ENCODE measurements around the gene GALM. TPM values are rescaled to one million over a fixed set of nuclear protein-coding genes. Genes with fewer than 3 reads are reported as not detected.

The GALM gene
- polyA plus RNA-seq, 2 donors = 2.6 to 3.4 TPM

DNA sequence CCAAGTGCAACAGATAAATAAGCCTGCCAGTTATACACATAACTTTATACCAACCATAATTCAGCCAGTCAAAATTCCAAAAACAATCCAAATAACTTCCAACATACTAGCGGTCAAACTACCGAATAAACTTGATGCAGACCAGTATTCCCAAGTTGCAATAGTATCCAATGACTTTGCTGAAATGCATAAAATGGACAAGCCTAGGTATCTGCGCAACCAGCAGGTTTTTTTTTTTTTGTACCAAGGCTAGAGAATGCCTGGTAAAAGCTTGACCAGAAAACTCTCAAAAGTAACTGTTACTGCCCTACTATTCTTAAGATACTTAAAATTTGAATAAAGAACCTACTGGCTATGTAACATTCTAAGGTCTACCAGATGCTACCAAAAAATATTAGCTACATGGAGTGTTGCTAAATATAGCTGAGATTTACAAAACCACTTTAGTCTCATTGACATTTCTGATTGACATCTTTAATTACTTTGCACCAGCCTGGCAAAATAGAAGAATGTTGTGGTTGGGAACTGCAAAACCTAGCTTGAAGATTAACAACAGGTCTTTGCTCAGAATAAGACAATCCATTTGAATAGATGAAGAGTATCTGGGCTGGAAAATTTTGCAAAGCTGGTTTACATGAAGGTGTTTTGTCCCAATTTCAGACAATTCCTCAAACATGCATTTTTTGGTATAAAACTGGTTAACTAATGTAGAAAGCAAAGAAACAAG lies 77.9 kb downstream of the GALM start:
- Histone ChIP-seq H3K4me1 (ENCODE audit: control insufficient read depth in 2 of 2, insufficient read depth in 2 of 2, low read length in 1 of 2) (peaks cover 0 to 2% of the 10 kb centered on the region in 2 donors), H3K27ac (ENCODE audit: low read depth in 2 of 2, low read length in 1 of 2) (no peak overlapping the region)

GRCh38 chr2:38744399-38744780 lies 78.5 kb downstream of the GALM start:
- peaks cover 3 to 10% of the 10 kb centered on the region in 2 donors for H3K36me3 ChIP-seq (ENCODE audit: control insufficient read depth in 2 of 2, insufficient read depth in 2 of 2, low read length in 1 of 2)
- 24% methylated on average over 2 of the region's 2 CpGs for WGBS, 2 donors
- H3K4me3 ChIP-seq (ENCODE audit: low read depth in 1 of 2, low read length in 2 of 2) = no peak overlapping the region
- H3K27ac ChIP-seq (ENCODE audit: low read depth in 2 of 2, low read length in 1 of 2) = no peak overlapping the region
- no peaks in the 10 kb centered on the region for H3K27me3 ChIP-seq (ENCODE audit: control insufficient read depth in 1 of 2, insufficient read depth in 2 of 2, low read length in 2 of 2)
- peaks cover 0 to 2% of the 10 kb centered on the region in 2 donors for H3K4me1 ChIP-seq (ENCODE audit: control insufficient read depth in 2 of 2, insufficient read depth in 2 of 2, low read length in 1 of 2)
- no peaks in the 10 kb centered on the region for H3K9me3 ChIP-seq (ENCODE audit: control insufficient read depth in 2 of 2, insufficient read depth in 1 of 2, low read depth in 1 of 2, low read length in 1 of 2)

More for the DNA sequence above, 77.9 kb downstream of the GALM start:
- no peak overlapping the region for H3K4me3 ChIP-seq (ENCODE audit: low read depth in 1 of 2, low read length in 2 of 2)
- no peaks in the 10 kb centered on the region for H3K9me3 ChIP-seq (ENCODE audit: control insufficient read depth in 2 of 2, insufficient read depth in 1 of 2, low read depth in 1 of 2, low read length in 1 of 2)
- WGBS, 2 donors = 75 to 86% methylated on average over 3 of the region's 3 CpGs
- no peaks in the 10 kb centered on the region for H3K27me3 ChIP-seq (ENCODE audit: control insufficient read depth in 1 of 2, insufficient read depth in 2 of 2, low read length in 2 of 2)
- peaks cover 3 to 7% of the 10 kb centered on the region in 2 donors for H3K36me3 ChIP-seq (ENCODE audit: control insufficient read depth in 2 of 2, insufficient read depth in 2 of 2, low read length in 1 of 2)

- Histone ChIP-seq H3K4me1 (ENCODE audit: control insufficient read depth in 2 of 2, insufficient read depth in 2 of 2, low read length in 1 of 2) (peaks cover 0 to 2% of the 10 kb centered on the region in 2 donors), H3K9me3 (ENCODE audit: control insufficient read depth in 2 of 2, insufficient read depth in 1 of 2, low read depth in 1 of 2, low read length in 1 of 2) (no peaks in the 10 kb centered on the region), H3K27me3 (ENCODE audit: control insufficient read depth in 1 of 2, insufficient read depth in 2 of 2, low read length in 2 of 2) (no peaks in the 10 kb centered on the region), H3K27ac (ENCODE audit: low read depth in 2 of 2, low read length in 1 of 2) (peak overlapping the region in 1 of 2 donors; percentile 9), H3K36me3 (ENCODE audit: control insufficient read depth in 2 of 2, insufficient read depth in 2 of 2, low read length in 1 of 2) (peaks cover 3 to 10% of the 10 kb centered on the region in 2 donors), H3K4me3 (ENCODE audit: low read depth in 1 of 2, low read length in 2 of 2) (no peak overlapping the region)
- WGBS, 2 donors = 84% methylated on average over 9 of the region's 9 CpGs
These were observed 79.4 kb downstream of the GALM start for GRCh38 chr2:38745267-38745666.

DNA sequence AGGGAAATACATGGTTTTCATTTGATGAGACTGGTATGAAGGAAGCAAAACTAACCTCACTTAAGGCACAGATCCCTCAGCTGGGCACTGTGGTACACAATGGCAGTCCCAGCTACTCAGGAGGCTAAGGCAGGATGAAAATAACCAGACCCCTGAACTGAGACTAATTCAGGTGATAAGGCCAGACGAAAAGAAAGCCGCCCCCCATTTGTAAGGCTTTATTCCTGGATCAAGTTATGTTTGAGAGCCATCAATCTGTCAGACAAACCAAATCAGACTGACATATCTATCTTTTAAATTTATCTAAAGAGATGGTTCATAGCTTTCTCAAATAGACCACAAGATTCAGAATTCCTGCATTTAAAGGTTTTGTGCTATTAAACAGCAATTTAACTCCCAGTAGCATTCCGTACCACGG lies 81.1 kb downstream of the GALM start:
- Histone ChIP-seq H3K27ac (ENCODE audit: low read depth in 2 of 2, low read length in 1 of 2) (no peak overlapping the region), H3K36me3 (ENCODE audit: control insufficient read depth in 2 of 2, insufficient read depth in 2 of 2, low read length in 1 of 2) (peaks cover 3 to 10% of the 10 kb centered on the region in 2 donors), H3K27me3 (ENCODE audit: control insufficient read depth in 1 of 2, insufficient read depth in 2 of 2, low read length in 2 of 2) (no peaks in the 10 kb centered on the region), H3K4me1 (ENCODE audit: control insufficient read depth in 2 of 2, insufficient read depth in 2 of 2, low read length in 1 of 2) (peaks cover 0 to 2% of the 10 kb centered on the region in 2 donors), H3K4me3 (ENCODE audit: low read depth in 1 of 2, low read length in 2 of 2) (no peak overlapping the region), H3K9me3 (ENCODE audit: control insufficient read depth in 2 of 2, insufficient read depth in 1 of 2, low read depth in 1 of 2, low read length in 1 of 2) (no peaks in the 10 kb centered on the region)
- WGBS, 2 donors = 66 to 70% methylated on average over 4 of the region's 4 CpGs

- Histone ChIP-seq H3K36me3 (ENCODE audit: control insufficient read depth in 2 of 2, insufficient read depth in 2 of 2, low read length in 1 of 2) (peaks cover 3 to 10% of the 10 kb centered on the region in 2 donors), H3K9me3 (ENCODE audit: control insufficient read depth in 2 of 2, insufficient read depth in 1 of 2, low read depth in 1 of 2, low read length in 1 of 2) (no peaks in the 10 kb centered on the region), H3K27ac (ENCODE audit: low read depth in 2 of 2, low read length in 1 of 2) (no peak overlapping the region), H3K27me3 (ENCODE audit: control insufficient read depth in 1 of 2, insufficient read depth in 2 of 2, low read length in 2 of 2) (no peaks in the 10 kb centered on the region), H3K4me1 (ENCODE audit: control insufficient read depth in 2 of 2, insufficient read depth in 2 of 2, low read length in 1 of 2) (peaks cover 0 to 2% of the 10 kb centered on the region in 2 donors), H3K4me3 (ENCODE audit: low read depth in 1 of 2, low read length in 2 of 2) (no peak overlapping the region)
- 50 to 66% methylated on average over 5 of the region's 5 CpGs for WGBS, 2 donors
These were observed 81.9 kb downstream of the GALM start for GRCh38 chr2:38747819-38748218.

GRCh38 chr2:38748391-38748790 lies 82.5 kb downstream of the GALM start:
- no peaks in the 10 kb centered on the region for H3K27me3 ChIP-seq (ENCODE audit: control insufficient read depth in 1 of 2, insufficient read depth in 2 of 2, low read length in 2 of 2)
- WGBS, 2 donors = 74 to 77% methylated on average over 9 of the region's 9 CpGs
- no peak overlapping the region for H3K4me3 ChIP-seq (ENCODE audit: low read depth in 1 of 2, low read length in 2 of 2)
- peaks cover 3 to 10% of the 10 kb centered on the region in 2 donors for H3K36me3 ChIP-seq (ENCODE audit: control insufficient read depth in 2 of 2, insufficient read depth in 2 of 2, low read length in 1 of 2)
- no peak overlapping the region for H3K27ac ChIP-seq (ENCODE audit: low read depth in 2 of 2, low read length in 1 of 2)
- peaks cover 0 to 2% of the 10 kb centered on the region in 2 donors for H3K4me1 ChIP-seq (ENCODE audit: control insufficient read depth in 2 of 2, insufficient read depth in 2 of 2, low read length in 1 of 2)
- H3K9me3 ChIP-seq (ENCODE audit: control insufficient read depth in 2 of 2, insufficient read depth in 1 of 2, low read depth in 1 of 2, low read length in 1 of 2) = no peaks in the 10 kb centered on the region

GRCh38 chr2:38748943-38749804 lies 83.3 kb downstream of the GALM start:
- Histone ChIP-seq H3K36me3 (ENCODE audit: control insufficient read depth in 2 of 2, insufficient read depth in 2 of 2, low read length in 1 of 2) (peaks cover 3 to 10% of the 10 kb centered on the region in 2 donors), H3K27ac (ENCODE audit: low read depth in 2 of 2, low read length in 1 of 2) (no peak overlapping the region), H3K27me3 (ENCODE audit: control insufficient read depth in 1 of 2, insufficient read depth in 2 of 2, low read length in 2 of 2) (no peaks in the 10 kb centered on the region), H3K9me3 (ENCODE audit: control insufficient read depth in 2 of 2, insufficient read depth in 1 of 2, low read depth in 1 of 2, low read length in 1 of 2) (no peaks in the 10 kb centered on the region), H3K4me3 (ENCODE audit: low read depth in 1 of 2, low read length in 2 of 2) (peak overlapping the region; percentile 97 to 98), H3K4me1 (ENCODE audit: control insufficient read depth in 2 of 2, insufficient read depth in 2 of 2, low read length in 1 of 2) (peaks cover 0 to 2% of the 10 kb centered on the region in 2 donors)
- 39 to 40% methylated on average over 26 of the region's 26 CpGs for WGBS, 2 donors

DNA sequence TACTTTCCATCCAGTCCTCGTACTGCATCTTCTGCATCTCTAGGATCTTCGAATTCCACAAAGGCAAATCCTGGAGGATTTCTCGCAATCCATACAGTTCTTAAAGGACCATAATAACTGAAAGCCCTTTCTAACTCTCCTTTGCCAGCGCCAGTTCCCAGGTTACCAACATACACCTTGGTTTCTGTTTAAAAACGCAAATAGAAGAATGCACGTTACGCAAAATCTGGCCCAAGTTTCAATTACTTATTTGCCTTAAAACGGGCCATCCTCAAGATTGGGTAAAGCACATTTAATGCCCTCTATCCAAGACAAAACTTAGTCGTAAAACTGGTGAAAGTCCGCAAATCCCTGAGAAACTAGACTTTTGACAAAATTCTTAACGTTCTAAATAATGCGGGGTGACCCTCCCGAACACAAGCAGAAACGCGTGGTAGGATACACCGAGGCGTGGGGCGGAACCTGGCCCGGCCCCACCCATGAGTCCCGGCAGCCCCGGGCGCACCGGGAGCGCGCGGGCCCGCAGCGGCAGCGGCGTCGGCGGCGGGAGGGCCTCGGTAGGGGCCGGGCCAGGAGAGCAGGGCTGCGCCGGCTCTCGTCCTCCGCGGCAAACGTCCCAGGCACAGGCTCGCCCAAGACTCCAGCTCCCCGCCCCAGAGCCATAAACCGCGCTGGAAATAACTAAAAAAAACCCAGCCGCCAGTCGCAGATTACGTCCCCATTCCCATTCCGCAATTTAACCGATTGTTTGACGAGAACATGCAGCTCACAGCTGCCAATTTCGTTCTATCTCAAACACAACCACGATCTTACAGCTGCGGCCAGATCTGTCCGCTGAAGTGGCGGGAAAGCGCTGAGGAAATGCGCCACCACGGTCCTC lies 84.3 kb downstream of the GALM start:
- Histone ChIP-seq H3K36me3 (ENCODE audit: control insufficient read depth in 2 of 2, insufficient read depth in 2 of 2, low read length in 1 of 2) (peaks cover 0 to 6% of the 10 kb centered on the region in 2 donors), H3K27ac (ENCODE audit: low read depth in 2 of 2, low read length in 1 of 2) (peak overlapping the region; percentile 96 to 98), H3K9me3 (ENCODE audit: control insufficient read depth in 2 of 2, insufficient read depth in 1 of 2, low read depth in 1 of 2, low read length in 1 of 2) (no peaks in the 10 kb centered on the region), H3K4me3 (ENCODE audit: low read depth in 1 of 2, low read length in 2 of 2) (peak overlapping the region; percentile 97 to 98), H3K27me3 (ENCODE audit: control insufficient read depth in 1 of 2, insufficient read depth in 2 of 2, low read length in 2 of 2) (no peaks in the 10 kb centered on the region), H3K4me1 (ENCODE audit: control insufficient read depth in 2 of 2, insufficient read depth in 2 of 2, low read length in 1 of 2) (peaks cover 0 to 2% of the 10 kb centered on the region in 2 donors)
- 0 to 1% methylated on average over 59 of the region's 59 CpGs for WGBS, 2 donors
